Measurements from ENCODE around the gene PNPLA8.

DNA sequence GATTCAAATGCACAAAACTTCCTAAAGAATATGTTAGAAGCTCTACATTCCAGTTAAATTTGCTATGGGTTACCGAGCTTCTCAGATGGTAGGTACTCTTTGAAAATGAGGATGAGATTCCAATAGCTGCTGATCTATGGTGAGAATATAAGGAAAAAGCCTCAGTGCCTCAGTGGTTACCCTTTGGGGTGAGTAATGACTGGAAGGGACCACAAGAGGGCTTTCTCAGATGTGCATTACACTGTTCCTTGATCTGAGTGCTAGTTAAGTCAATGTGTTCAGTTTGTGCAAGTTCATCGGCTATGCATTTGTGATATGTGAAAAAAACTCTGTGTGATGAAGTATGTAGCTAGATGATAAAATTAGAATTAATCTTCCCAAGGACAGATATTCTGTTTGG is 73.2 kb downstream of the PNPLA8 start:
- no peak for TF ChIP-seq POLR2A (IDR thresholded peaks at IDR 0.05; ENCODE audit: low read length)
- no peak for TF ChIP-seq GATA1 (IDR thresholded peaks at IDR 0.05; ENCODE audit: low read depth, low read length)

Measured in erythroblast (primary cell).